GM19452 (cell line): Measurements from ENCODE around the gene SNX25.

Experiments
- ATAC-seq: cut with Tn5 transposase; IDR thresholded peaks from one replicate; pipeline ENCODE4 v1.9.1; 2021; ENCODE audit not compliant: unreplicated experiment

The SNX25 gene

GRCh38 chr4:185398618-185399017 lies 189.2 kb downstream of the SNX25 start:
- no peak for ATAC-seq

- no peak for ATAC-seq
Measured at GRCh38 chr4:185399466-185399865, 190.1 kb downstream of the SNX25 start.

GRCh38 chr4:185404031-185404430 lies 194.6 kb downstream of the SNX25 start:
- ATAC-seq: no peak

GRCh38 chr4:185405296-185405999 lies 196.1 kb downstream of the SNX25 start:
- ATAC-seq: peak; percentile 77

- ATAC-seq: no peak
Measured at GRCh38 chr4:185408432-185408831, 199.0 kb downstream of the SNX25 start.

GRCh38 chr4:185411849-185412248 lies 202.5 kb downstream of the SNX25 start:
- ATAC-seq: no peak

GRCh38 chr4:185412412-185412811 lies 203.0 kb downstream of the SNX25 start:
- no peak for ATAC-seq
